ENCODE measurements around the gene RCAN1. TPM values are rescaled to one million over a fixed set of nuclear protein-coding genes. Genes with fewer than 3 reads are reported as not detected.

RCAN1 gene
- total RNA-seq, 1 donor from 2014 or later: 22.9 TPM

GRCh38 chr21:34613679-34614627 is 960 bp downstream of the RCAN1 start:
- no peak for TF ChIP-seq CTCF (IDR thresholded peaks at IDR 0.05)
- H3K4me3 ChIP-seq: peak overlapping the region; percentile 75
- H3K9me3 ChIP-seq: no peaks in the 10 kb centered on the region
- H3K27me3 ChIP-seq (ENCODE audit: low read depth): no peaks in the 10 kb centered on the region
- peaks cover 25% of the 10 kb centered on the region for H3K4me1 ChIP-seq
- intact Hi-C loops (cut with DNase I): no loop called here
- H3K27ac ChIP-seq: peak overlapping the region; percentile 88
- DNase-seq (no peak), ATAC-seq (no peak)
- no peaks in the 10 kb centered on the region for H3K36me3 ChIP-seq

- ATAC-seq: no peak
These were observed 2.4 kb downstream of the RCAN1 start for GRCh38 chr21:34612557-34612956.

GRCh38 chr21:34612056-34612455 is 2.9 kb downstream of the RCAN1 start:
- intact Hi-C loops (cut with DNase I): no loop called here
- H3K27me3 ChIP-seq (ENCODE audit: low read depth): no peaks in the 10 kb centered on the region
- no peaks in the 10 kb centered on the region for H3K9me3 ChIP-seq
- no peak for DNase-seq
- H3K4me1 ChIP-seq: peaks cover 25% of the 10 kb centered on the region
- H3K36me3 ChIP-seq: no peaks in the 10 kb centered on the region
- TF ChIP-seq CTCF (IDR thresholded peaks at IDR 0.05): no peak
- ATAC-seq: no peak
- H3K27ac ChIP-seq: no peak overlapping the region
- H3K4me3 ChIP-seq: no peak overlapping the region

More at GRCh38 chr21:34612557-34612956, 2.4 kb downstream of the RCAN1 start:
- H3K27ac ChIP-seq: no peak overlapping the region
- no peak for TF ChIP-seq CTCF (IDR thresholded peaks at IDR 0.05)
- H3K36me3 ChIP-seq: no peaks in the 10 kb centered on the region
- H3K27me3 ChIP-seq (ENCODE audit: low read depth): no peaks in the 10 kb centered on the region
- H3K4me3 ChIP-seq: no peak overlapping the region
- DNase-seq: no peak
- H3K4me1 ChIP-seq: peaks cover 25% of the 10 kb centered on the region
- no peaks in the 10 kb centered on the region for H3K9me3 ChIP-seq
- intact Hi-C loops (cut with DNase I): no loop called here

- TF ChIP-seq CTCF (IDR thresholded peaks at IDR 0.05): no peak
- no peaks in the 10 kb centered on the region for H3K9me3 ChIP-seq
- intact Hi-C loops (cut with DNase I): no loop called here
- H3K4me1 ChIP-seq: peaks cover 25% of the 10 kb centered on the region
- H3K27ac ChIP-seq: no peak overlapping the region
- no peaks in the 10 kb centered on the region for H3K36me3 ChIP-seq
- no peak overlapping the region for H3K4me3 ChIP-seq
- DNase-seq (no peak), ATAC-seq (no peak)
- no peaks in the 10 kb centered on the region for H3K27me3 ChIP-seq (ENCODE audit: low read depth)
These were observed 3.4 kb downstream of the RCAN1 start for GRCh38 chr21:34611528-34611927.

GRCh38 chr21:34609933-34610549 is 4.9 kb downstream of the RCAN1 start:
- Histone ChIP-seq H3K27ac (no peak overlapping the region), H3K27me3 (ENCODE audit: low read depth) (no peaks in the 10 kb centered on the region), H3K9me3 (no peaks in the 10 kb centered on the region), H3K4me3 (no peak overlapping the region), H3K4me1 (peaks cover 19% of the 10 kb centered on the region), H3K36me3 (no peaks in the 10 kb centered on the region)
- no peak for TF ChIP-seq CTCF (IDR thresholded peaks at IDR 0.05)
- DNase-seq: no peak
- no peak for ATAC-seq
- intact Hi-C loops (cut with DNase I): no loop called here
